Liver (tissue), 9 donors: Measurements from ENCODE around the gene EPB42. TPM values are rescaled to one million over a fixed set of nuclear protein-coding genes. Genes with fewer than 3 reads are reported as not detected.

ENCODE experiments used
- DNase-seq: peaks from one replicate; pipeline ENCODE4 v3.0.0-alpha.2; 2017; ENCODE audit warnings: low spot score
- H3K27ac ChIP-seq, 2 donors: one replicate each; pipeline ENCODE4 v1.7.0; 2013; ENCODE audit warnings: inconsistent platforms in 2 of 2, low read length in 2 of 2, control low read depth in 1 of 2, low read depth in 1 of 2, mild to moderate bottlenecking in 1 of 2
- H3K27me3 ChIP-seq, 4 donors: one replicate each; pipeline versions ENCODE4 v1.6.1 to v1.7.0; 2013; ENCODE audit warnings: low read length in 3 of 4, inconsistent platforms in 1 of 4, mild to moderate bottlenecking in 1 of 4, moderate library complexity in 1 of 4; ENCODE audit not compliant: control insufficient read depth in 4 of 4, insufficient read depth in 4 of 4
- H3K36me3 ChIP-seq, 4 donors: one replicate each; pipeline versions ENCODE4 v1.6.1 to v1.7.0; 2013; ENCODE audit warnings: low read length in 3 of 4, mild to moderate bottlenecking in 3 of 4, low read depth in 1 of 4, moderate library complexity in 1 of 4; ENCODE audit not compliant: control insufficient read depth in 4 of 4, insufficient read depth in 3 of 4
- H3K4me1 ChIP-seq, 4 donors: one replicate each; pipeline versions ENCODE4 v1.6.1 to v1.7.0; 2013; ENCODE audit warnings: low read length in 3 of 4, mild to moderate bottlenecking in 3 of 4, moderate library complexity in 1 of 4; ENCODE audit not compliant: control insufficient read depth in 4 of 4, insufficient read depth in 4 of 4
- H3K4me3 ChIP-seq, 3 donors: one replicate each; pipeline versions ENCODE4 v1.6.1 to v1.7.0; 2013; ENCODE audit warnings: low read length in 3 of 3, control low read depth in 1 of 3, low read depth in 1 of 3, mild to moderate bottlenecking in 1 of 3
- H3K9ac ChIP-seq, 2 donors: one replicate each; pipeline ENCODE4 v1.7.0; 2013; ENCODE audit warnings: low read length in 2 of 2, mild to moderate bottlenecking in 2 of 2, moderate library complexity in 2 of 2, control low read depth in 1 of 2, low read depth in 1 of 2
- H3K9me3 ChIP-seq, 4 donors: one replicate each; pipeline versions ENCODE4 v1.6.1 to v1.7.0; 2013; ENCODE audit warnings: low read length in 3 of 4; ENCODE audit not compliant: control insufficient read depth in 4 of 4
- ATF3 ChIP-seq: IDR thresholded peaks from 2 replicates; pipeline ENCODE4 v1.6.1; 2016; ENCODE audit warnings: antibody characterized with exemption
- CTCF ChIP-seq: fragments of 150-350 bp; IDR thresholded peaks from 2 replicates; pipeline ENCODE4 v1.5.1; 2017; ENCODE audit warnings: improper control_type of control experiment, low read depth, low read length; ENCODE audit not compliant: missing input control
- EGR1 ChIP-seq, 2 donors: IDR thresholded peaks; 2 replicates each; pipeline ENCODE4 v1.6.1; 2016 to 2018; ENCODE audit warnings: antibody characterized with exemption in 2 of 2, low read depth in 2 of 2
- FOXA1 ChIP-seq: IDR thresholded peaks from 2 replicates; pipeline ENCODE4 v1.6.1; 2016; ENCODE audit warnings: antibody characterized with exemption
- FOXA2 ChIP-seq: IDR thresholded peaks from 2 replicates; pipeline ENCODE4 v1.6.1; 2016; ENCODE audit warnings: antibody characterized with exemption
- GABPA ChIP-seq, 2 donors: IDR thresholded peaks in 1 of 2; conservative IDR thresholded peaks in 1 of 2; 2 replicates each; pipeline ENCODE4 v1.6.1; 2016; ENCODE audit warnings: antibody characterized with exemption in 2 of 2, mild to moderate bottlenecking in 1 of 2, moderate library complexity in 1 of 2
- HNF4A ChIP-seq, 2 donors: conservative IDR thresholded peaks; 2 replicates each; pipeline ENCODE4 v1.6.1; 2016; ENCODE audit warnings: antibody characterized with exemption in 2 of 2, mild to moderate bottlenecking in 2 of 2
- HNF4G ChIP-seq: IDR thresholded peaks from 2 replicates; pipeline ENCODE4 v1.6.1; 2016; ENCODE audit warnings: antibody characterized with exemption
- JUND ChIP-seq, 2 donors: IDR thresholded peaks; 2 replicates each; pipeline ENCODE4 v1.6.1; 2016; ENCODE audit warnings: antibody characterized with exemption in 2 of 2
- MAX ChIP-seq: IDR thresholded peaks from 2 replicates; pipeline ENCODE4 v1.6.1; 2016; ENCODE audit warnings: antibody characterized with exemption
- NR2F2 ChIP-seq: IDR thresholded peaks from 2 replicates; pipeline ENCODE4 v1.6.1; 2016; ENCODE audit warnings: antibody characterized with exemption
- RAD21 ChIP-seq, 2 donors: IDR thresholded peaks; 2 replicates each; pipeline ENCODE4 v1.6.1; 2016; ENCODE audit warnings: antibody characterized with exemption in 2 of 2, mild to moderate bottlenecking in 2 of 2
- RXRA ChIP-seq, 2 donors: IDR thresholded peaks; 2 replicates each; pipeline ENCODE4 v1.6.1; 2017 to 2018; ENCODE audit warnings: antibody characterized with exemption in 2 of 2, mild to moderate bottlenecking in 1 of 2
- SP1 ChIP-seq: IDR thresholded peaks from 2 replicates; pipeline ENCODE4 v1.6.1; 2018; ENCODE audit warnings: antibody characterized with exemption, mild to moderate bottlenecking
- YY1 ChIP-seq: IDR thresholded peaks from 2 replicates; pipeline ENCODE4 v1.6.1; 2016; ENCODE audit warnings: antibody characterized with exemption, mild to moderate bottlenecking
- ZBTB33 ChIP-seq: IDR thresholded peaks from 2 replicates; pipeline ENCODE4 v1.6.1; 2016; ENCODE audit warnings: antibody characterized with exemption
- WGBS: extraction: QIAGEN DNeasy Blood & Tissue Kit; methylation state at CpG from one replicate; pipeline ENCODE4 v1.1.7; 2013; 5-methylcytosine and 5-hydroxymethylcytosine counted together
- polyA plus RNA-seq, 2 donors: library from polyadenylated mRNA; stranded (reverse) in 1 of 2; unstranded in 1 of 2; fragments of 200-250 nt in 1 of 2; fragments of >200 nt in 1 of 2; fragmentation: Nextera tagmentation in 1 of 2; extraction: Ambion mirVana in 1 of 2; gene quantifications; one replicate each; pipeline versions ENCODE4 v1.2.1 to v1.2.3, GENCODE V29; 2013 to 2015
- total RNA-seq, 2 donors: library from RNA; depleted of rRNA; stranded (reverse); fragments of >200 nt; gene quantifications; one replicate each; pipeline ENCODE4 v1.2.3, GENCODE V29; 2014
- TF ChIP-seq, protein P1 (sequence below): IDR thresholded peaks from 2 replicates; pipeline ENCODE4 v1.6.1; 2016; ENCODE audit warnings: antibody characterized with exemption, mild to moderate bottlenecking
- donor health status: healthy.
- donor health status: healthy.
- donor health status: healthy.
- donor health status: healthy.
- donor health status: healthy.

Gene EPB42
- total and polyA plus RNA-seq, 4 donors = 0.02 to 247 TPM; not detected in 2

GRCh38 chr15:43206054-43206453 is 14.8 kb downstream of the EPB42 start:
- 70% methylated on average over 5 of the region's 5 CpGs for WGBS
- H3K36me3 ChIP-seq = no peaks in the 10 kb centered on the region
- no peak overlapping the region for H3K27ac ChIP-seq
- TF ChIP-seq MAX (no peak), FOXA1 (no peak), SP1 (no peak), EGR1 (IDR thresholded peaks at IDR 0.05; ENCODE audit: low read depth in 2 of 2) (no peak), ZBTB33 (no peak), NR2F2 (no peak), RAD21 (IDR thresholded peaks at IDR 0.05) (no peak), GABPA (IDR thresholded peaks at IDR 0.05 in 1 of 2, conservative IDR thresholded peaks at IDR 0.05 in 1 of 2) (no peak), HNF4G (no peak), RXRA (IDR thresholded peaks at IDR 0.05) (no peak), HNF4A (conservative IDR thresholded peaks at IDR 0.05) (no peak), CTCF (no peak), ATF3 (no peak), FOXA2 (no peak), JUND (IDR thresholded peaks at IDR 0.05) (no peak), YY1 (no peak)
- TF ChIP-seq, protein P1, sequence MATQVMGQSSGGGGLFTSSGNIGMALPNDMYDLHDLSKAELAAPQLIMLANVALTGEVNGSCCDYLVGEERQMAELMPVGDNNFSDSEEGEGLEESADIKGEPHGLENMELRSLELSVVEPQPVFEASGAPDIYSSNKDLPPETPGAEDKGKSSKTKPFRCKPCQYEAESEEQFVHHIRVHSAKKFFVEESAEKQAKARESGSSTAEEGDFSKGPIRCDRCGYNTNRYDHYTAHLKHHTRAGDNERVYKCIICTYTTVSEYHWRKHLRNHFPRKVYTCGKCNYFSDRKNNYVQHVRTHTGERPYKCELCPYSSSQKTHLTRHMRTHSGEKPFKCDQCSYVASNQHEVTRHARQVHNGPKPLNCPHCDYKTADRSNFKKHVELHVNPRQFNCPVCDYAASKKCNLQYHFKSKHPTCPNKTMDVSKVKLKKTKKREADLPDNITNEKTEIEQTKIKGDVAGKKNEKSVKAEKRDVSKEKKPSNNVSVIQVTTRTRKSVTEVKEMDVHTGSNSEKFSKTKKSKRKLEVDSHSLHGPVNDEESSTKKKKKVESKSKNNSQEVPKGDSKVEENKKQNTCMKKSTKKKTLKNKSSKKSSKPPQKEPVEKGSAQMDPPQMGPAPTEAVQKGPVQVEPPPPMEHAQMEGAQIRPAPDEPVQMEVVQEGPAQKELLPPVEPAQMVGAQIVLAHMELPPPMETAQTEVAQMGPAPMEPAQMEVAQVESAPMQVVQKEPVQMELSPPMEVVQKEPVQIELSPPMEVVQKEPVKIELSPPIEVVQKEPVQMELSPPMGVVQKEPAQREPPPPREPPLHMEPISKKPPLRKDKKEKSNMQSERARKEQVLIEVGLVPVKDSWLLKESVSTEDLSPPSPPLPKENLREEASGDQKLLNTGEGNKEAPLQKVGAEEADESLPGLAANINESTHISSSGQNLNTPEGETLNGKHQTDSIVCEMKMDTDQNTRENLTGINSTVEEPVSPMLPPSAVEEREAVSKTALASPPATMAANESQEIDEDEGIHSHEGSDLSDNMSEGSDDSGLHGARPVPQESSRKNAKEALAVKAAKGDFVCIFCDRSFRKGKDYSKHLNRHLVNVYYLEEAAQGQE = no peak
- peaks cover 0 to 3% (median 0%) of the 10 kb centered on the region in 4 donors for H3K27me3 ChIP-seq
- no peak for DNase-seq
- H3K4me1 ChIP-seq = no peaks in the 10 kb centered on the region
- no peaks in the 10 kb centered on the region for H3K9me3 ChIP-seq
- H3K9ac ChIP-seq = no peak overlapping the region
- no peak overlapping the region for H3K4me3 ChIP-seq
